ENCODE data around the gene RNF130.

GRCh38 chr5:179960204-179960831 lies 111.2 kb downstream of the RNF130 start:
- TF ChIP-seq POLR2A (IDR thresholded peaks at IDR 0.05) (no peak), CTCF (IDR thresholded peaks at IDR 0.05) (no peak)

Measured in lower leg skin (tissue), 3 donors.